SK-N-DZ (cell line): Measurements from ENCODE around the gene RELA.

Experiments
- DNase-seq: peaks from one replicate; pipeline ENCODE4 v3.0.0-alpha.2; 2015; ENCODE audit warnings: low spot score

RELA gene

GRCh38 chr11:65634440-65634839 is 28.3 kb downstream of the RELA start:
- DNase-seq = no peak

- no peak for DNase-seq
These were observed 28.6 kb downstream of the RELA start for GRCh38 chr11:65634109-65634436.

GRCh38 chr11:65633390-65634108 is 29.2 kb downstream of the RELA start:
- DNase-seq = no peak

- no peak for DNase-seq
These were observed 32.5 kb downstream of the RELA start for GRCh38 chr11:65630215-65630614.

- no peak for DNase-seq
These were observed 33.1 kb downstream of the RELA start for GRCh38 chr11:65629579-65629978.

- DNase-seq = no peak
These were observed 35.5 kb downstream of the RELA start for GRCh38 chr11:65627202-65627601.

- no peak for DNase-seq
These were observed 36.9 kb downstream of the RELA start for GRCh38 chr11:65625628-65626342.

GRCh38 chr11:65624931-65625627 is 37.6 kb downstream of the RELA start:
- DNase-seq = no peak

- no peak for DNase-seq
These were observed 38.7 kb downstream of the RELA start for GRCh38 chr11:65623852-65624616.

GRCh38 chr11:65623177-65623576 is 39.5 kb downstream of the RELA start:
- no peak for DNase-seq

- no peak for DNase-seq
These were observed 40.7 kb downstream of the RELA start for GRCh38 chr11:65622011-65622410.

- no peak for DNase-seq
These were observed 41.3 kb downstream of the RELA start for GRCh38 chr11:65621460-65621859.

GRCh38 chr11:65620666-65621065 is 42.0 kb downstream of the RELA start:
- DNase-seq = no peak

- no peak for DNase-seq
These were observed 43.3 kb downstream of the RELA start for GRCh38 chr11:65619281-65619928.

GRCh38 chr11:65618763-65619162 is 44.0 kb downstream of the RELA start:
- no peak for DNase-seq

GRCh38 chr11:65617990-65618751 is 44.5 kb downstream of the RELA start:
- DNase-seq = no peak

GRCh38 chr11:65617136-65617850 is 45.4 kb downstream of the RELA start:
- DNase-seq = no peak

GRCh38 chr11:65616575-65617001 is 46.1 kb downstream of the RELA start:
- no peak for DNase-seq

- peak; percentile 43 for DNase-seq
These were observed 46.7 kb downstream of the RELA start for GRCh38 chr11:65615950-65616574.
